GM12878 (cell line): Measurements from ENCODE around the gene CALHM3. TPM values are rescaled to one million over a fixed set of nuclear protein-coding genes. Genes with fewer than 3 reads are reported as not detected.

Experiments
- ATAC-seq: fragments of 200-7000 bp; cut with Tn5 transposase; 3 replicates; pipeline ENCODE4 v1.9.1; 2020; ENCODE audit warnings: mild to moderate bottlenecking, moderate library complexity
- BruUV-seq: library from RNA; stranded (reverse); fragments of 400-500 nt; replicated peaks from 2 replicates; lab custom pipeline; 2021; lab: Mats Ljungman, UMichigan
- CTCF ChIA-PET: fragments of 300-600 bp; sonication (Branson Sonifier 250); formaldehyde crosslinking; extraction: SDS; loops from one replicate; lab custom pipeline; 2021; ENCODE audit warnings: inconsistent platforms; lab: Yijun Ruan, JAX
- POLR2A ChIA-PET: fragments of 350-600 bp; formaldehyde crosslinking; extraction: SDS; loops from one replicate; lab custom pipeline; 2021; ENCODE audit warnings: inconsistent platforms; lab: Charles Lee
- RAD21 ChIA-PET: fragments of 300-600 bp; sonication (Branson Sonifier 250); formaldehyde crosslinking; loops from one replicate; lab custom pipeline; 2023; ENCODE audit warnings: antibody characterized with exemption; ENCODE audit not compliant: unreplicated experiment; lab: Charles Lee
- SMC1A ChIA-PET: fragments of 300-600 bp; sonication (Branson Sonifier 250); formaldehyde crosslinking; loops from one replicate; lab custom pipeline; 2023; ENCODE audit not compliant: unreplicated experiment, uncharacterized antibody; lab: Charles Lee
- DNase-seq: peaks from one replicate; pipeline ENCODE4 v3.0.0-alpha.2; 2011; ENCODE audit warnings: low read depth, low spot score
- FAIRE-seq: peaks from 3 replicates; lab custom pipeline; 2011; peaks lifted over from hg19 to GRCh38; lab: Jason Lieb, UNC
- H2AFZ ChIP-seq: 2 replicates; pipeline ENCODE4 v1.6.0; 2011; ENCODE audit warnings: low read depth, low read length, control low read depth; ENCODE audit not compliant: control insufficient read depth
- H3K27ac ChIP-seq: 2 replicates; pipeline ENCODE4 v1.5.1; 2011; ENCODE audit warnings: control low read depth; ENCODE audit not compliant: control insufficient read depth, insufficient read depth
- H3K27me3 ChIP-seq, 2 experiments: replicated peaks in 1 of 2; 2 replicates each; pipeline versions ENCODE4 v1.6.0 to v1.6.1; 2011; ENCODE audit warnings: low read length in 1 of 2; ENCODE audit not compliant: control insufficient read depth in 2 of 2, insufficient read depth in 2 of 2
- H3K36me3 ChIP-seq, 2 experiments: 2 replicates each; pipeline ENCODE4 v1.5.1; 2011; ENCODE audit warnings: low read length in 1 of 2; ENCODE audit not compliant: control insufficient read depth in 2 of 2, insufficient read depth in 2 of 2
- H3K4me1 ChIP-seq: 2 replicates; pipeline ENCODE4 v1.6.1; 2011; ENCODE audit warnings: mild to moderate bottlenecking, low read length, moderate library complexity, mixed read lengths; ENCODE audit not compliant: control insufficient read depth, insufficient read depth
- H3K4me2 ChIP-seq: 2 replicates; pipeline ENCODE4 v1.6.0; 2011; ENCODE audit warnings: control low read depth; ENCODE audit not compliant: control insufficient read depth, insufficient read depth
- H3K4me3 ChIP-seq: fragments of 200-600 bp; sonication (generic); 2 replicates; pipeline ENCODE4 v1.5.1; 2016
- H3K79me2 ChIP-seq: 2 replicates; pipeline ENCODE4 v1.6.0; 2011; ENCODE audit warnings: low read length; ENCODE audit not compliant: control insufficient read depth, insufficient read depth
- H3K9ac ChIP-seq: 2 replicates; pipeline ENCODE4 v1.8.0; 2011; ENCODE audit warnings: low read length, control low read depth, mixed read lengths; ENCODE audit not compliant: control insufficient read depth, insufficient read depth
- H3K9me3 ChIP-seq: replicated peaks from 3 replicates; pipeline ENCODE4 v1.5.1; 2011; ENCODE audit warnings: mild to moderate bottlenecking, low read length; ENCODE audit not compliant: control insufficient read depth, insufficient read depth
- H4K20me1 ChIP-seq: 2 replicates; pipeline ENCODE4 v1.6.0; 2011; ENCODE audit not compliant: control insufficient read depth, insufficient read depth
- EED ChIP-seq: sonication (generic); IDR thresholded peaks from 2 replicates; pipeline ENCODE4 v1.6.1; 2016; ENCODE audit warnings: antibody characterized with exemption, low read depth
- GABPA ChIP-seq: IDR thresholded peaks from 2 replicates; pipeline ENCODE4 v1.6.1; 2014; ENCODE audit warnings: antibody characterized with exemption, low read depth, mild to moderate bottlenecking, inconsistent platforms
- HSF1 ChIP-seq: fragments of 150-350 bp; IDR thresholded peaks from 2 replicates; pipeline ENCODE4 v1.6.1; 2014; ENCODE audit warnings: mild to moderate bottlenecking, low read depth, low read length
- IKZF1 ChIP-seq: fragments of 450-650 bp; conservative IDR thresholded peaks from 2 replicates; pipeline ENCODE4 v1.6.1; 2017; ENCODE audit warnings: antibody characterized with exemption, mild to moderate bottlenecking
- MLLT1 ChIP-seq: fragments of 450-650 bp; IDR thresholded peaks from 2 replicates; pipeline ENCODE4 v1.6.1; 2016; ENCODE audit warnings: mild to moderate bottlenecking
- NRF1 ChIP-seq: conservative IDR thresholded peaks from 2 replicates; pipeline ENCODE4 v1.6.1; 2011; ENCODE audit warnings: mild to moderate bottlenecking, low read depth, low read length, improper control_type of control experiment
- PKNOX1 ChIP-seq: fragments of 450-650 bp; IDR thresholded peaks from 2 replicates; pipeline ENCODE4 v1.6.1; 2016; ENCODE audit warnings: mild to moderate bottlenecking
- POLR2A ChIP-seq: IDR thresholded peaks from 2 replicates; pipeline ENCODE4 v1.6.1; 2011; ENCODE audit warnings: low read depth, mild to moderate bottlenecking, low read length
- POLR2AphosphoS2 ChIP-seq: IDR thresholded peaks from 2 replicates; pipeline ENCODE4 v1.6.1; 2011; ENCODE audit warnings: low read depth, mild to moderate bottlenecking, low read length, improper control_type of control experiment, moderate library complexity
- POLR2AphosphoS5 ChIP-seq: IDR thresholded peaks from 2 replicates; pipeline ENCODE4 v1.6.1; 2011; ENCODE audit warnings: mild to moderate bottlenecking, low read length, inconsistent platforms
- RAD21 ChIP-seq: IDR thresholded peaks from 2 replicates; pipeline ENCODE4 v1.6.1; 2011; ENCODE audit warnings: mild to moderate bottlenecking, low read depth, low read length, moderate library complexity; ENCODE audit not compliant: insufficient read depth
- SIN3A ChIP-seq: IDR thresholded peaks from 2 replicates; pipeline ENCODE4 v1.6.1; 2012; ENCODE audit warnings: low read depth, low read length, improper control_type of control experiment
- SPI1 ChIP-seq: IDR thresholded peaks from 2 replicates; pipeline ENCODE4 v1.6.1; 2011; ENCODE audit warnings: low read depth, mild to moderate bottlenecking, low read length, moderate library complexity, borderline replicate concordance; ENCODE audit not compliant: insufficient read depth
- SUPT20H ChIP-seq: IDR thresholded peaks from 2 replicates; pipeline ENCODE4 v1.6.1; 2011; ENCODE audit warnings: low read depth, mild to moderate bottlenecking, low read length, moderate library complexity, borderline replicate concordance; ENCODE audit not compliant: control insufficient read depth
- TCF12 ChIP-seq: IDR thresholded peaks from 2 replicates; pipeline ENCODE4 v1.6.1; 2011; ENCODE audit warnings: low read depth, mild to moderate bottlenecking, low read length
- WGBS: methylation state at CpG from one replicate; pipeline ENCODE4 v1.1.6; 2016; ENCODE audit warnings: low lambda C conversion rate; ENCODE audit not compliant: insufficient replicate concordance, insufficient coverage; ENCODE audit errors: missing lambda C conversion rate; 5-methylcytosine and 5-hydroxymethylcytosine counted together
- in situ Hi-C: fragments of 300-500 bp; cut with MboI; formaldehyde crosslinking; loops from 9 replicates; pipeline ENCODE4 v1.14.3; 2018; ENCODE audit warnings: mixed read lengths
- intact Hi-C: fragments of 100-400 bp; cut with micrococcal nuclease; formaldehyde crosslinking; loops from one replicate; pipeline ENCODE4 v1.14.2; 2022; ENCODE audit not compliant: unreplicated experiment
- polyA plus RNA-seq, 11 experiments: library from polyadenylated mRNA; depleted of rRNA in 4 of 11; unstranded in 6 of 11; stranded (reverse) in 5 of 11; fragments of >200 nt; fragmentation: Nextera tagmentation in 4 of 11; fragmentation: Illumina TruSeq in 1 of 11; extraction: Ambion mirVana in 4 of 11; extraction: Trizol in 1 of 11; gene quantifications; 1 replicate in 1 of 11; 2 replicates in 10 of 11; pipeline versions ENCODE4 v1.2.1 to v1.2.3, GENCODE V29; 2011 to 2016; ENCODE audit warnings: inconsistent platforms in 2 of 11, missing spikeins in 2 of 11, low read depth in 1 of 11
- total RNA-seq, 4 experiments: library from RNA; depleted of rRNA in 3 of 4; stranded (reverse); fragments of >200 nt in 3 of 4; fragmentation: Illumina TruSeq in 1 of 4; extraction: Trizol in 1 of 4; gene quantifications; 2 replicates each; pipeline versions ENCODE4 v1.2.1 to v1.2.3, GENCODE V29; 2013 to 2021

Gene CALHM3
- total and polyA plus RNA-seq, 10 of the 15 experiments (the other 5 are each of a cell fraction or from before 2014, with no cell fraction given): 0.03 to 0.42 (median 0.11) TPM; not detected in 5

- TF ChIP-seq MLLT1: peak; percentile 52; the same call in 1 of the 2 replicates
- no peak for TF ChIP-seq GABPA
These were observed 26.4 kb downstream of the CALHM3 start (continued) for GRCh38 chr10:103452506-103453230.

GRCh38 chr10:103451831-103452505, 27.1 kb downstream of the CALHM3 start, which contains the start of gene CALHM2:
CALHM2 (minus strand) TSS chr10:103452370; CDS start chr10:103449941, 2,429 bp downstream.
- SMC1A ChIA-PET: interaction anchor here (0.6 to 9.6 kb wide), 9 partner anchors 11 to 534 kb away, joined by 3 to 124 read pairs (median 4); partner anchors contain the start of gene CNNM2
- peaks cover 22% of the 10 kb centered on the region for H3K4me1 ChIP-seq
- peak within 1 kb of the TSS; percentile 79 for H3K4me2 ChIP-seq
- peak; percentile 38 for FAIRE-seq
- peak within 1 kb of the TSS; percentile 98 for H3K4me3 ChIP-seq
- H3K9me3 ChIP-seq: no peaks in the 10 kb centered on the region
- peak within 1 kb of the TSS; percentile 83 for H3K27ac ChIP-seq
- peaks cover 8 to 12% of the 10 kb centered on the region in 2 experiments for H3K36me3 ChIP-seq
- in situ Hi-C loops: no loop called here
- DNase-seq: no peak
- peak within 1 kb of the TSS; percentile 69 for H2AFZ ChIP-seq
- no TSS peak for BruUV-seq
- H3K27me3 ChIP-seq: no peaks in the 10 kb centered on the region
- POLR2A ChIA-PET: interaction anchor here (1.3 to 9.5 kb wide), 6 partner anchors 11 to 56 kb away, joined by 3 to 144 read pairs (median 5); no protein-coding TSS in a partner anchor
- ATAC-seq: peak; percentile 84
- intact Hi-C loops: loop anchor here (1.0 kb wide), 1 partner anchor 19 kb away; no protein-coding TSS in a partner anchor
- RAD21 ChIA-PET: interaction anchor here (0.6 to 7.1 kb wide), 8 partner anchors 15 to 91 kb away, joined by 4 to 73 read pairs (median 8); no protein-coding TSS in a partner anchor
- no peaks in the 10 kb centered on the region; the same call in 1 of the 2 replicates for H4K20me1 ChIP-seq
- peak within 1 kb of the TSS; percentile 75 for H3K9ac ChIP-seq
- H3K79me2 ChIP-seq: peaks cover 30% of the 10 kb centered on the region
- CTCF ChIA-PET: interaction anchor here (0.9 to 17.8 kb wide), 7 partner anchors 18 to 41 kb away, joined by 3 to 163 read pairs (median 27); partner anchors contain the start of gene CALHM3
- under 1% methylated on average over 31 of the region's 32 CpGs for WGBS
- TF ChIP-seq IKZF1 (peak; percentile 63), SPI1 (peak; percentile 53; the same call in 1 of the 2 replicates), RAD21 (0 out of 2 replicates have a peak, but pooled peaks have one; percentile 2), SUPT20H (no peak), SIN3A (0 out of 2 replicates have a peak, but pooled peaks have one; percentile 25), POLR2AphosphoS5 (peak; percentile 16; the same call in 1 of the 2 replicates), POLR2A (peak; percentile 72), EED (no peak), NRF1 (peak; percentile 26; the same call in 1 of the 2 replicates), TCF12 (0 out of 2 replicates have a peak, but pooled peaks have one; percentile 21), HSF1 (no peak), PKNOX1 (peak; percentile 40; the same call in 1 of the 2 replicates), POLR2AphosphoS2 (peak; percentile 44; the same call in 1 of the 2 replicates)
